ENCODE data around the gene TBC1D9B.
"Not testable (repeated sequence)": the region's sequence is repeated elsewhere in the genome, so short reads cannot be mapped to it uniquely, and the experiment has no call there.

Gene TBC1D9B

DNA sequence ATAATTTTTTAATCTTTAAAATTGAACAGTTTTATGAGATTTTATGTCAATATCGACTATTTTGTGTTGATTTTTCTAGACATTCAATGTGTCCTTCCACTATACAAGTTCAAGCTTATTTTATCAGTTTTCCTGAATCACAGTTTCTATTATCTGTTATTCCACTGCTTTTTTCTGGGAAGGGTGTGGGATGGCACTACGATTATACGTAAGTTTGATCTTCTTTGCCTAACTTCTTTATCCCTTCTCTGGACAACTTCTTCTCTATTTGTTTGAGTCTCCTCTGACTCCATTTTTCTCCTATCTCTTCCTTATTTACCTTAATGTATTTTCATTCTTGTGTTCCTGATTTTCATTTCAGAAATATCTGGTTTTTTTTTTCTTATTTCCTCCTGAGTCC, 24.5 kb downstream of the TBC1D9B start:
- DNase-seq: no peak

DNA sequence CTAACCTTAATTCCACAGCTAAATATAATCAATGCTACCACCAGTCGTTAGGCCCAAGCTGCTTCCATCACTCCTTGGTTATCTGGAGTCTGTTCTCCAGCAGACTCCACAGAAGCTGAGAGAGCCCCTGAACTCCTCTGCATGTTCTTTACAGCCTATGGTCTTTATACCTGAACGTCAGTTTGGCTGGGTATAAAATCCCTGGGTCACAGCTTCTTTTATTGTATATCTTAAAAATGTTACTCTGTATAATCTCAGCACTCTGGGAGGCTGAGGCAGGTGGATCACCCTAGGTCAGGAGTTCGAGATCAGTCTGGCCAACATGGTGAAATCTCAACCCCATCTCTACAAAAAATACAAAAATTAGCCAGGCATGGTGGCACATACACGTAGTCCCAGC, 25.4 kb downstream of the TBC1D9B start:
- no peak for DNase-seq

DNA sequence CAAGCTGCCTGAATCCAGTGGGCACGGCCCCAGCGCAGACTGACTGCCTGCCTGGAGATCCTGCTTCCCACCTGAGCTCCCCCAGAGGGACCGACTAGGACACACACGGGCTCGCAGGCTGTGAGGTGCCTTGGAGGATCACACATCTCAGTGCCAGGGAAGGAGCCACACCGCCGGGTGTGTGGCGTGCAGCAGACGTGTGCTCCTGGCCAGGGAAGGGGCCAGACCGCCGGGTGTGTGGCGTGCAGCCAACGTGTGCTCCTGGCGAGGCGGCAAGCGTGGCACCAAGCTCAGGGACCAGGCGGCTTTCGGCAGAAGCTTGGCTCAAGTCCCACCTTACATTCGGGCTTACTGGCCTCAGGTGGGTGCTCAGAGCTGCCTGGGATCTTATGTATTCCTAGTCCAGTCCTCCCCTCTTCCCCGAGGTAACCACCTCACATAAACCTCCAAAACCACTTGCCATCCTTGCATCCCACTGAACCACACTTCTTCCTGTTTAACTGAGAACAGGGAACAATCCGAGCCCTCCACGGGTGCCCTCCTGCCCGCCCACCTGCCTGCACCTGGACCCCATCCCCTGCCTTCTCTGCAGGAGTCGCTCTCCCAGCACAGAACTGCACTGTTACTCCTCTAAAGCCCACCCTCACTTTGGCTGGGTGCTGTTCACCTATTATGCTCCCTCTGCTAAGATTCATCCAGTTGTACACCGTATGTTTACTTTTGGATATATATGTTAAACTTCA, 26.7 kb downstream of the TBC1D9B start:
- no peak for DNase-seq

DNA sequence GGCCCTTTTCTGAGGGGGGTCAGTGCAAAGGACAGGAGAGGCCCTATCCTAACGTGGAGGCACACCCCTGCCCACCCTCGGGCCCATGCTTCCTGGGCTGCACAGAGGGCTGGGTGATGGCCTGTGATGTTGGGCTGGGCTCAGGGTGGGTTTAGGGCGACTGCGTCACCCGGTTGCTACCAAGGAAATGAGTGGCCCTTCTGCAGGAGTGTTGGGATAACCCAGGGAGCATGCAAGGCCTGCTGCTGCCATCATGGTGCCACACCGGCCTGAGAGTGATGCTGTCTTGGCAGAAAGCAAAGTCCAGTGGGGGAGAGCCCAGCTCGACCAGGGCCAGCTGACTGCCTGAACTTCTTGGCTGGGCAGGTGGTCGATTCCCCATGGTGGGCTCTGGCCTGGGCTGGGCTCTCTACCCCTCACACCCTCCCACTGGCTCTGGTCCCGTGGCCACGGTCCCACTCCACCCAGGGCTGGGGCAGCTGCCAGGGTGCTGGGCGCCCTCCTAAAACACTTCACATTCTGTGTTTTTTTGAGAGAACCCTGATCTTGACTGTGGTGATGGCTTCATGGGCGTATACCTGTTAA, 27.5 kb downstream of the TBC1D9B start:
- DNase-seq: no peak

DNA sequence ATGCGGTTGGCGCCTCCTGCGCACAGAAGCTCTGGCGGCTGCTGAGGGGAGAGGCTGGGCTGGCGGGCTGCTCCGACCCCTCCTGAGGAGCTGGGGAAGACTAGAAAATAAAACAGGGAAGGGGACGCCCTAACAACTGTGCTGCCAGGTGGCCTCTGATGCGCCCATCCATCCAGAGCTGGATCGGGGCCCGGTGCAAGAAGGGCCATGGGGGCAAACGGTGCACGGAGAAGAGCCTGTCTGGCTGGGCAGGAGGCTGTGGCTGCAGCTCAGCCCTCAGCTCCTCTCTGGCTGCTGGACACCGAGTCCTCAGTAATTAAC, 28.0 kb downstream of the TBC1D9B start:
- DNase-seq: no peak

DNA sequence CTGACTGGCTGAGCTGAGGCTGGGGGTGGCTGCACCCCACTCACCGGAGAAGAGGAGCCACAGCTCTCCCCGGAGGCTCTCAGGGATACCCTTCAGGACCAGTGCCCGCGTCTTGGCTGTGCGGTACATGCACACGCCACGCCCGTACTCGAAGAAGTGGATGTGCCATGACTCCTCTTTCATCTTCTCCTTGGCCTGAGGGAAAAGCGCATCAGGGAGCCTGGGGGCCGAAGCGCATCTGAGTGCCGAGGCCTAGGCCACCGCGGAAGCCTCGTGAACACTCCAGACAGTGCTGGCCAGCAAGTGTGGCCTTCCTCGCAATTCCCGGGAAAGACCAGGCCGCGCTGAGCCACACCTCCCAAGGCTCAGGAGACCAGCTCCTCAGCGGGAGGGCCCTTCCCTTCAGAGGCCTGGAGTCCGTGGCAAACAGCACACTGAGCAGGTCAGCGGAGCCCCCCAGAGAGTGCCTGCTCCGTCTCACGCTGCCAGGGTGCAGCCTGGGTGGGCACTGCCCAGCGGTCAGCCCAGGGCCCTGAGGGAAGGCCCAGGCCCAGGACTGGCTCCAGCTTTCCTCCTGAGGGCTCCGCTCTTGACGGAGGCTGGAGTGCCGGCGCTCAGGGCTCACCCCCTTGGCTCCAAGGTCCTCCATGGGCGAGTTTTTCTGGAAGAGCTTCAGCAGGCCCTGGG, 28.6 kb downstream of the TBC1D9B start:
- DNase-seq: no peak

DNA sequence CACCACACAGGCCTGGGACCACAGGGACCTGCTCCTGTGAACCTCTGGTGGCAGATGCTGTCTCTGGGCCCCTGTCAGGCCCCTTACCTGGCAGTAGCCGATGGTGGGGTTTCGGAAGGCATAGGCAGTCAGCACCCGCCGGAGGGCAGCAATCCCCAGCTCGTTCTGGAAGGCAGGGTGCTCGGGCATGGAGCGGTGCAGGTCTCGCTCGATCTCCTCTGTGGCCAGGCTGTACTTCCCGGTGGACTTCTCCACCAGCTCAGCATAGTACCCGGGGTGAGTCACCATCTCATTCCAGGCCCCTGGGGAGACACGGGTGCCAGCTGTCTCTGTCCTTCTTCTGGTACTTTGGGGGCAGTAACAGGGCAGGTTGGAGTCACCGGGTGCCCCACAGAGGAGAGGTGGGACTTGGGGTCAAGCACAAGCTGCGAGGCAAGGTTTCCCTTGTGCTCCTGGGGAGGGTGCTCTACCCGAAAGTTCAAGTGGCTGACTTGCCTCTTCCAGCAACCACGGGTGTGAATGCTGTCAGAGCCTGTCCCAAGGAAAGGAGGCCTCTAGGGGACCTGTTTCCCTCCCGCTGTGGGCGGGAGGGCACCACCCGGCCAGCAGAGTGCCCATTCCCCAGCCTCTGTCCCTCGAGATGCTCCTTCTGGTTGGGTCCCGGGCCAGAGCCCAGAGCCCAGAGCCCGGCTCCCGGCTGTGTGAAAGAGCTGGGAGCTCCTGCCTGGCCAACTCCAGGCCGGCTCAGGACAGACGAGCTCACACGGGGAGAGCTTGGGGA, 29.3 kb downstream of the TBC1D9B start:
- no peak for DNase-seq

DNA sequence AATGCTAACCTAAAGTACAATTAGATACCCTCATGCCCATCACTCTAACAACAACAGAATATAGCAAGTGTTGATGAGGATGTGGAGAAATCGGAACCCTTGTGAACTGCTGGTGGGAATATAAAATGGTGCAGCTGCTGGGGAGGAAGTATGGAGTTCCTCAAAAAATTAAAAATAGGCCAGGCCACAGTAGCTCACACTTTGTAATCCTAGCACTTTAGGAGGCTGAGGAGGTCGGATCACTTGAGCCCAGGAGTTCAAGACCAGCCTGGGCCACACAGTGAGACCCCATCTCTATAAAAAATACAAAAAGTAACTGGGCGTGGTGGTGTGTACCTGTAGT, 31.1 kb downstream of the TBC1D9B start:
- no peak for DNase-seq

DNA sequence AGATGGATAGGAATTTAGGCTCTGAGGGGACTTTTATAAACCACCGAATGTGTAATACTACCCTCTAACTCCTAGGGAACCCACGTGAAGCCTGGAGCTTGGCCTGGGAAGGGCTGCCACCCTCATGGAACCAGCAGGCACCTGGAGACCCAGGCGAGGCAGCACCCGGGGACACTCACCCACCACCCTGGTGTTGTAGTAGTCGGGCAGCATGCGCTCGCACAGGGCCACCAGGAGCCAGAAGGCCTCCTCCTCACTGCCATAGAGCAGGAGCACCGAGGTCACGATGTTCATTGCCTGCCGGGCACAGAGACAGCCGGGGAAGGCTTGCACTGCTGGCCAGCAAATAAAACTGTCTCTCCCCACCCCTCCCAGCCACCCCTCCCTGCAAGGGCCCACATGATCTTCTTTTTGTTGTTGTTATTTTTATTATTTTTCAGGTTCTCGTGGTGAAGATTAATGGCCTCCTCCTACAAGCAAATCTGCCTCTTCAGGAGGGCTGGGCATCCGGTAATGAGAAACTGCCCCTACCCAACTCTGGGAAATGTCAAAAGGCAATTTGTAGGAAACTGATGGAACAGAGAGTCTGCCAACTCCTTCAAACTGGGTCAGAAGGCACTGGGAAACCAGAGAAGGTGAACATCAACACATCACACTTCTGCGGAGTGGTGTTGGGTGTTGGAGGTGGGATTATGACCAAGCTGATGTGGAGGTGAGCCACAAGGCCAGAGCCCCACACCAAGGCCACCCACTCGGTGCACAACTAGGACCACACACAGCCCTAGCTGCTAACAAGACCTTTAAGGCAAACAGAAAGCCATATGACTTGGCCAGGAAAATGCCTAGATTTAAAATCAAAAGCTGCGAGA, 31.7 kb downstream of the TBC1D9B start:
- DNase-seq: no peak

DNA sequence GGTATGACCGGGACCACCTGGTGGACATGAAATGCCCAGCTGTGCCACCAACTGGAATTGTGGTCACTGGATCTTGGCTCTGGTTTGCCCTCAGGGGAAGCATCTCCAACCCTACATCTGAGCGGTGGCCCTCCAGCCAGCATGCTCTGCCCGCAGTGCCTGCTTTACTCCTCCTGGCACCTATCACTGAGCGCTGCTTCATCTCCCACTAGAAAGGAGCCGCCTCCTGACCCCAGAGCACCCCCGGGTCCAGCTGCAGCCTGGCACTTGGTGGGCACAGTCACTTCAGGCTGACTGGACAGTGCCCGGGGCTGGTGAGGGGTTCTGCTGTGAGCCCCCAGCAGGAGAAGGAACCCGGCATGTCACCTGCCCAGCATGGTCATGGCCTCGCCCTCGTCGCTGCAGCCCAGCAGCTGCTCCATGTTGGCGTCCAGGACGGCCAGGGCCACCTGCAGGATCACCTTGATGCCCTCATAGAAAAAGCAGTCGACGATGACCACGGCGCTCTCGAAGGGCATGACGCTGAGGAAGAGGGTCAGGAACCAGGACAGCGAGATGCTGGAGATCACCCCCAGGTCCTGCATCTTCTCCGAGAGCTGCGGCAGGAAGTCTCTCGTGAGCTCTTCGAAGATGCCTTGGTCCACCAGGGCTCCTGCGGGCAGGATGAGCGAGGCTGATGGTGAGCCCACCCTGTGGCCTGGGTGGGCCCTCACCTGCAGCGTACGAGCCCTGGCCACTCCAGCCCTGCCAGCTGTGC, 33.0 kb downstream of the TBC1D9B start:
- no peak for DNase-seq

DNA sequence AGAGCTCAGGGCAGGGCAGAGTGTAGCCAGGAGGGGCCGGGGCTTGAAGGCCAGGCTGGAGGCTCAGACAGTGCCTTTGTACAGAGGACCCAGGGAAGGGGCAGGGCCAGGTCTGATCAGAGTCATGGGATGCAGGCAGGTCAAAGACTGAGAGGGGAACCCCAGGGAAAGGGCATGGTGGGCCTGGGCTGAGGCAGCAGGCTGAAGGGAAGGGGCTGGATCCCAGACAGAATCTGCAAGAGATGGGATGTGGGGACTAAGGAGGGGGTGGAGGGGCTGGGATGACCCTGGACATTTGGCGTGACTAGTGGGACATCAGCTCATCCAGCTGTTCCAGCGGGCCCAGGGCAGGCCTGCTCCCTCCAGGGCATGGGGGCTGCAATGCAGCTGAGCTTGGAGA, 33.6 kb downstream of the TBC1D9B start:
- no peak for DNase-seq

DNA sequence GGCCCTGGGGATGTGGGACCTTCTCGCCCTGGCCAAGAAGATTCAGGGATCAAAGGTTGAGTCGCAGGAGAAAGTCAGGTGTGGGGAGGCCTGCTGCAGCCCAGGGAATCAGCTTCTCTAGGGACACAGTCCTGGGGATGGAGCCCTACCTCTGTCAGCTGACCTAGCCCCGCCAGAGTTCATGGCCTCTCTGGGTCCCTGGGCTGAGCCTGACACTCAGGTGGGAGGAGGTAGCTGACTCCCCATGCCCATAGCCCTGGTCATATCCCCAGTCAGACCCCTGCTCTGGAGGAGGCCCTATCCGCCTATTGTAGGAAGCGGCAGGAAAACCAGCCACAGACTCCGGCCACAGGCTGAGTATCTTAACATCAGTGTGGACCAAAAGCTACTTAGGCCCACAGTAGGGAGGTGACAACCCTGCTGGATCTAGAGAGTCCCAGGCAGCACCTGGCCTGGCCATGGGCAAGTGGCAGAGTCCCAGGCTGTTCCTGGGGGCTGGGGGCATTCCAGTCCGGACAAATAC, 34.0 kb downstream of the TBC1D9B start:
- no peak for DNase-seq

DNA sequence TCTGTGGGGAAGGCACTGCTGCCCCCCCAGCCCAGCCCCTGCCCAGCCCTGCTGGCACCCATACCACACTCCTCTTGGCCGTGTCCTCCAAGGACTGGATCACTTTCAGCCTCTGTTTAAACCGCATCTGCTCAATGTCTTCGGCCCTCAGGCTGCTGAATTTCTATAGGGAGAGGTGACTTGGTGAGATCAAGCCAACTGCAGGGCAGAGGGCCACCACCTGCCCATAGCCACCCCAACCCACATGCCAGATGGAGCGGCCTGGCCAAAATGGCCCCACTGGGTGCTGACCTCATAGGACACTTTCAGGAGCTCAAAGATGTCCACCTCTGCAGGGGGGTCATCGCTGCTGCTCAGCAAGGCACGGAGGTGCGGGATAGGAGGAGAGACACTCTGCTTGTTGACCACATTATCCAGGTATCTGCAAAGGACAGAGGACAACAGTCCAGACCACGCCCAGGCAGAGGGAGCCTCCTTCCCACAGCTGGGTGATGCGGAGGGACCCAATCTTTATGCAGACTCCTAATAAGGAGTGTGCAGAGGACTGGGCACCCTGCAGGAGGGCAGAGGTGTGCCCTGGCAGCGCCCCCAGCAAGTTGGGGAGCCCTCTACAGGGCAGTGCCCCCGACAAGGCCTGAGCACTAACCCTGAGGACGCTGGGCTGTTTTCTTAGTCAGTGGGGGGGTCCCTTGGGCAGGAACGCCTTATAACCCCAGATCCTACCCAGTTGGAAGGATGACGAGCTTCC, 34.7 kb downstream of the TBC1D9B start:
- no peak for DNase-seq

DNA sequence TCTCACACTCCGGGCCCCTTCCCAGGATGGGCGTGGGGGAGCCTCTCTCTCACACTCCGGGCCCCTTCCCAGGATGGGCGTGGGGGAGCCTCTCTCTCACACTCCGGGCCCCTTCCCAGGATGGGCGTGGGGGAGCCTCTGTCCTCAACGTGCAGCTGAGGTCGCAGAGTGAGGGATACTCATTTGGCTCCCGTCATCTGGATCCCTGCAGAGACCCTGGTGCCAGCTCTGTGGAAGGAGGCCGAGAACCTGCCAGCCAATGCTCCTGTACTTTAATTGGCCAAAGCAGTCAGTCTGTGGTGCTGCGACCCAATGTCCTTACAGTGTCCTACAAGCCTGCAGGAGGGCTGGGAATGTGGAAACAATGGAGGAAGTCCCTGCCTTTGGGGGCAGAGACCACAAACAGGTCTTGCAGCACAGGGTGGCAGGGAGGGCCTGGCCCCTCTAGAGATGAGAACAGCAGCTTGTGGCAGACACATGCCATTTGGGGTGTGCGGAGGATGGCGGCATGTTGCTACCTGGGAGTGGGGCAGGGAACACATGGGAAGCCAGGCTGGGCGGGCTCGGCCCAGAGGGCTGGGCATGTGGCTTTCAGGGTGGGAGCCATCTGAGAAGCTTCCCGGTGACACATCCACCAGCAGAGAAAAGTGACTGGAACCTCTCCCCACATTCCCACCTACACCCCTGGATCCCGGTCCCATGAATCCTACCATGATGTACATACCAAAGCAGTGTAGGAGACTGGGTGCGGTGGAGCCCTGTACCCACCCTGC, 35.5 kb downstream of the TBC1D9B start:
- DNase-seq: no peak

DNA sequence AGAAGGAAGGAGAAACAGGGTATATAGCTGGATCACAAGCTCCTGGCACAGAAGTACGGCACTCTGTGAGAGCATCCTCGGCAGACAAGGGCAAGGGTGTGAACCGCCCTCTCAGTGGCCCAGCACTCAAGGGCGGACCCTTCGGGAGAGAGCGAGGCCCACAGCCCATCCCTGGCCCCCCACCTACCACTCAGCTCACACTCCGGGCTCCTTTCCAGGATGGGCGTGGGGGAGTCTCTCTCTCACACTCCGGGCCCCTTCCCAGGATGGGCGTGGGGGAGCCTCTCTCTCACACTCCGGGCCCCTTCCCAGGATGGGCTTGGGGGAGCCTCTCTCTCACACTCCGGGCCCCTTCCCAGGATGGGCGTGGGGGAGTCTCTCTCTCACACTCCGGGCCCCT, 36.2 kb downstream of the TBC1D9B start:
- DNase-seq: not testable (repeated sequence)

DNA sequence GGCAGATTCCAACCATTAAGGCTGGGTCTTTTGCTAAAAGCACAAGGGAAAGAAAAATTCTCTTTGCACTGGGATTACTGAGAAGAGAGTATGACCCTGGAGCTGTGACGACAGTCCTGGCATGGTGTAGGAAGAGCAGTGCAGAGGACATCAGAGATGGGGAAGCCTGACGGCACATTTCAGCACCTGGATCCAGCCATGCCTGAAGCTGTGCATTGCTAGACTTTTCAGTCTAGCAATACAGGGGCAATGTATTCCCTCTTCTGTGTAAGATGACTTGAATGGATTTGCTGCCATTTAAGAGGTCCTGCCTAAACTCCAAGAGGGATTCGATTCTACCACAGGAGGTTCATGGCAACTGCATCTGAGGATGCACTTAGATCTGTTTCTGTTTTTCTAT, 36.7 kb downstream of the TBC1D9B start:
- no peak for DNase-seq

DNA sequence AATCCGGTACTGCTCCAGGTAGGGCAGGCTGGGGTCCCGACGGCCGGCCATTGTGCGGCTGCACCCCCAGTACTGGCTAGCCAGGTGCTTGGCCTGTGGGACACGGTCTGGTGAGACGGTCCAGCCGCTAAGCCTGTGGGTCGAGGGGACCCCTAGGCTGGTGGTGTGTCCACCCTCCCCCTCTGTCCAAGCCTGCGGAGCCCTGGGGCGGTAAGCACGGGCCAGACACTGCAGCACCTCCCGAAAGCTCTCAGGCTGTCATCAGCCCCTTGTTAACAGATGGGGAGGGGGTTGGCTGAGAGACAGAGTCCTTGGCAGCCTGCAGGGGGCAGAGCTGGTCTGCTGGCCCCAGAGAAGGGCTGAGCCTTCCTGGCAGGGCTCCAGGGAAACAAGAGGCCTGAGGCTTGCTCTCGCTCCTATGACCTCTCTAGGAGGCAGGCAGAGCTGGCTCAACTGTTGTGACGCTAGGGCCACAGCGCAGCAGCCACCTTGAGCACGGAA, 37.2 kb downstream of the TBC1D9B start:
- DNase-seq: no peak

DNA sequence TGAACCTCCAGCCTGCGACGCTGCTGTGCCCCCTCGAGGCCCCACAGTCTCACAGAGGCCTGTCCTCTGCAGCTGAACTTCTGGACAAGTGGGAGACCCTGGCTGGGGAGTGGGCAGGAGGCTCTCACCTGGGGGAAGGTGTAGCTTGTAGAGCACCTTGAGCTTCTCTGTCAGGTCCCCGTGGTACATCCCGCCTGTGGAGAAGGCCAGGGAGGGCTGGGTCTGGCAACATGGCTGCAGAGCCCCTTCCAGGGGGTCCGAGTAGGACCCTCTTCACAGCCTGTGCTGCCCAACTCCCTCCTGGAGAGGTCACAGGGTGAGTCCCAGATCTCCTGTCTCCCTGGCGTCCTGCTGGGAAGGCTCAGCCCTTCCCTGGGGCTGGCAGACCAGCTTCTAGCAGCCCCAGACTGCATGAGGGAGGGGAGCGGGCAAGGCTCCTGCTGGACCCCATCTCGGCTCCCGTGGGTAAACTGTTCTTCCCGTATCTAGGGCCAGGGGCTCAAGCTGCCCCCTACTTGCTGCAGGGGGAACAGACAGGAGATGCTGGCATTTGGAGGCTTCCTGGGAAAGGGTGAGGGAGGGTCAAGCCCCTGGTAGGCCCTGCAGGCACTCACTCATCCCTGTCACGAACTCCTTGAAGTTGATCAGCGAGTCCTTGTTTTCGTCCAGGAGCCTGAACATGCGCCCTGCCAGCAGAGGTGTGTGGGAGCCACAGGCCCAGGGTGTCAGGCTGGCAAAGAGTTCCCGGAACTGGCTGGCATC, 37.9 kb downstream of the TBC1D9B start:
- no peak for DNase-seq

DNA sequence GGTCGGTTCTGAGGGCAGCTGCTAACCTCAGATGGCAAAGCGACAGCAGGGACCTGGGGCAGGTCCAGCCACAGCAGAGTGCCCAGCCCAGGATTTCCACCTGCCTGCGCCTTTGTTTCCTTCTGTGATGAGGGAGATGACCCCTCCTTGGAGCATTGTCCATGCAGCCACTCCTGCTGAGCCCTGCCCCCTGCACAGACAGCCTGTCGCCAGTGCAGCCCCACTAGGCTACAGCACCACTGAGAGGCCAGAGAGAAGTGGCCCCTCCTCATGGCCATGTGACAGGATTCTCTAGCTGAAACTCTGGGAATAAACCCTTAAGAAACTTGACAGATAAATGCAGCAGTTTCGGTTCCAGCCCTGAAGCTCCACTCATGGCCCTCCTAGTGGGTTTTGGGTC, 38.6 kb downstream of the TBC1D9B start:
- no peak for DNase-seq

All from SIG-M5 (cell line).